OCI-M2 (cell line): Measurements from ENCODE around the gene SLC38A9.
"Not testable (repeated sequence)": the region's sequence is repeated elsewhere in the genome, so short reads cannot be mapped to it uniquely, and the experiment has no call there.

ENCODE experiments used
- DNase-seq: peaks from one replicate; lab custom pipeline; 2025; ENCODE audit not compliant: unreplicated experiment; lab: John Stamatoyannopoulos, UW

SLC38A9 gene

GRCh38 chr5:55712023-55712859 lies at the start of gene SLC38A9:
SLC38A9 (minus strand) TSS chr5:55712324; CDS start chr5:55697958, 14,366 bp downstream.
- DNase-seq, result peak; percentile 48

- DNase-seq, result not testable (repeated sequence)
Measured at GRCh38 chr5:55761721-55762120, 49.6 kb upstream of the SLC38A9 start.

DNA sequence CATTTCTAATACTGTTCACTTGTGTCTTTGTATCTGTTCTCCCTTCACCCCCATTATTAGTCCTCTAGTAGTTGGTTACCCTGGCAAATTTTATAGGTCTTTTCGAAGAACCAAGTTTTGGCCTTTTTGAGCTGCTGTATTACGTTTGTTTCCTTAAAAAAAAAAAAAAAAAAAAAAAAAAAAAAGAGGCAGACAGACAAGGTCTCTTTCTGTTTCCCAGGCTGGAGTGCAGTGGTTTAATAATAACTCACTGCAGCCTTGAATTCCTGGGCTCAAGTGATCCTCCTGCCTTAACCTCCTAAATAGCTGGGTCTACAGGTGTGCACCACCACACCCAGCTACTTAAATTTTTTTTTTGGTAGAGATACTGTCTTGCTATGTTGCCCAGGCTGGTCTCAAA lies 46.6 kb upstream of the SLC38A9 start:
- no peak for DNase-seq

DNA sequence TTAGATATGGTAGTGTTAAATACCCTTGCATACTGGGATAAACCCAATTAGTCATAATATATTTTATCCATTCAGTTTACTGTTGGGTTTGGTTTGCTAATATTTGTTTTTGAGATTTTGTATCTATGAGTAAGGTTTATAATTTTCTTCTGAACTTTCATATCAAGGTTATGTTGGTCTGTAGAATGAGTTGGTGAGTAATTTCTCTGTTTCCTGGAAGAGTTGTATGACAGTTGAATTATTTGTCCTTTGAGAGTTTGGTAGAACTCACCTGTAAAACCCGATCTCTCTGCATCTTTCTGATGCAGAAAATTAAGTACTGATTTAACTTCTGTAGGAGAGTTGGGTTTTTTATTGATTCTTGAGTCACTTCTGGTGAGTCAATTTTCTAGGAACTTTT lies 46.1 kb upstream of the SLC38A9 start:
- DNase-seq, result no peak

DNA sequence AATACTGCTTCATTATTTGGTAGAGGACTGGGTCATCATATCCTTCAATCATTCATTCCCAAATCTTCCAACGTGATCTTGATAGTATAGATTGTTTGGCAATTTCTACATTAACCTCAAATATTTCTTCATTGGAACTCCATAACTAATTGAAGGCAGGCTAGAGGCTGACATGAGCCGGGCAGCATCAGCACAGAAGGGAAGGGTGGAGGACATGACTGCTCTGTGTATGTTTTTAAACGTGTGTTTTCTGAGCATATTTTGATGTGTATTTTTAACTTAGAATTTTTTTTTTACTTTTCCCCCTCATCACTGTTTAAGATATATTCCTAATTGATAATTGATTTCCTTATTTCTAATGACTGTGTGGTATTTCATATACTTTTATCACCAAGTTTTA lies 38.4 kb upstream of the SLC38A9 start:
- DNase-seq, result no peak

DNA sequence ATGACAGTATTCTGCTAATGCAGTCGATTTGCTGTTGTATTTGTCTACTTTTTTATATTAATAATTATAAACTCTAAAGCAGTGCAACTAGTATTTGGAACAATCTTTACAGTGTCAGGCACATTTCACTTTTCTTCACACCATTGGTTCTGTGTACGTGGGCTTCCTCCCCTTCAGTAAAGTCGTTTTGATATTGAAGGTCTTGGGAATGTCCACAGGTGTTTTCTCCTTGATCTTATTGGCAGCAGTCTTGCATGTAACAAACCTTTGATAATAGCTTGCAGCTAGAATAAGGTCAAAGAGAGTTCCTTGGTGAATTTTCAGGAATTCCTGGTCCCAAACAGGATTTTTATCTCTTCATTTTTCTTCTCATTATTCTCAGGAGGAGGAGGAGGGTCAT lies 37.9 kb upstream of the SLC38A9 start:
- DNase-seq, result no peak

GRCh38 chr5:55749387-55749786 lies 37.3 kb upstream of the SLC38A9 start:
- no peak for DNase-seq

GRCh38 chr5:55747778-55748318 lies 35.7 kb upstream of the SLC38A9 start:
- no peak for DNase-seq

- no peak for DNase-seq
Measured at GRCh38 chr5:55742778-55743177, 30.7 kb upstream of the SLC38A9 start.

DNA sequence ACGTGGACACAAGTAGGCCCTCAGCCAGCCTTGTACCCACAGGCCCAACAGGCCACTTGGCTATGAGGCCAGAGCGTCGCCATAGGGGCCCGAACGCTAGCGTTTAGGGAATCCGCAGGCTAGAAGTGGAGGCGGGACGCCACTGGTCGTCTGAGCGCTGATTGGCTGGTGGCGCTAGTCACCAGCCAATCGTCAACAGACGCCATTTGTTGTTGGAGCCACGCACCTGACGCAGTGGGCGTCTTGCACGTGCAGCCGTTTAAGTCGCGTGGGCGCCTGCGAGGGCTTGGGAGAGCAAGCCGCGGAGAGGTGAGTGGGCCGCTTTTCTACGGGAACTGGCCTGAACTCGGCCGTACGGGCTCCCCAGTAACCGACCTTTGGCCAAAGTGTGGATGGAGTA lies 25.7 kb upstream of the SLC38A9 start, which contains the start of gene DDX4:
DDX4 (plus strand) TSS at position 269 of the 400 bp plus-strand sequence. CDS start 903 bp downstream, outside the sequence.
- DNase-seq, result no peak

GRCh38 chr5:55734658-55735057 lies 22.5 kb upstream of the SLC38A9 start:
- DNase-seq, result no peak

- DNase-seq, result no peak
Measured at GRCh38 chr5:55732585-55732984, 20.5 kb upstream of the SLC38A9 start.

- DNase-seq, result no peak
Measured at GRCh38 chr5:55731848-55732247, 19.7 kb upstream of the SLC38A9 start.

- no peak for DNase-seq
Measured at GRCh38 chr5:55724281-55724680, 12.2 kb upstream of the SLC38A9 start.

GRCh38 chr5:55720188-55720703 lies 8.1 kb upstream of the SLC38A9 start:
- no peak for DNase-seq

DNA sequence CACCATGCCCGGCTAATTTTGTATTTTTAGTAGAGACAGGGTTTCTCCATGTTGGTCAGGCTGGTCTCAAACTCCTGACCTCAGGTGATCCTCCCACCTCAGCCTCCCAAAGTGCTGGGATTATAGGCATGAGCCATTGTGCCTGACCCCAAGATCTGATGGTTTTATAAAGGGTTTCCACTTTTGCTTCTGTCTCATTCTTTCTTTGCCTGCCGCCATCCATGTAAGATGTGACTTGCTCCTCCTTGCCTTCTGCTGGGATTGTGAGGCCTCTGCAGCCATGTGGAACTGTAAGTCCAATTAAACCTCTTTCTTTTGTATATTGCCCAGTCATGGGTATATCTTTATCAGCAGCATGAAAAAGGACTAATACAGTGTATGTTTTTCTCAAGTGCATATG lies 6.9 kb upstream of the SLC38A9 start:
- not testable (repeated sequence) for DNase-seq

GRCh38 chr5:55715519-55716078 lies 3.5 kb upstream of the SLC38A9 start:
- DNase-seq, result no peak

- no peak for DNase-seq
Measured at GRCh38 chr5:55714749-55715148, 2.6 kb upstream of the SLC38A9 start.

DNA sequence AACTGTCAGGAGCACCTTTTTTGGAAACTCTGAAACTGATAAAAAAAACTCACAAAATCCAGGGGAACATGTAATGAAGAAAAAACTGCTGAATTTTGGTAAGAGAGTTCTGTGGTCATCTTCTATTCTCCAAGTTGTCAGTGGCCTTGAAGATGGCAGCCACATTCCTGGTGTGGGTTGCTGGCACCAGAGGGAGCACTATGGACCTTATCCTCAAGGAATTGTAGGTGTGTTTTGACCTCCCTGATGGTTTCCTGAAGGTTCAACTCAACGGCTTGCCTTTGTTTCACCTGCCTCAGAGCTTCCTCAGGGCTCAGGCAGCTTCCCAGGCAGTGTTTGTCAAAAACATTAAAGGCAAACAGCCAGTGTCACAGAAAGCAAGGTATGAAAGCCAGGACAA lies 2.2 kb upstream of the SLC38A9 start:
- DNase-seq, result no peak

DNA sequence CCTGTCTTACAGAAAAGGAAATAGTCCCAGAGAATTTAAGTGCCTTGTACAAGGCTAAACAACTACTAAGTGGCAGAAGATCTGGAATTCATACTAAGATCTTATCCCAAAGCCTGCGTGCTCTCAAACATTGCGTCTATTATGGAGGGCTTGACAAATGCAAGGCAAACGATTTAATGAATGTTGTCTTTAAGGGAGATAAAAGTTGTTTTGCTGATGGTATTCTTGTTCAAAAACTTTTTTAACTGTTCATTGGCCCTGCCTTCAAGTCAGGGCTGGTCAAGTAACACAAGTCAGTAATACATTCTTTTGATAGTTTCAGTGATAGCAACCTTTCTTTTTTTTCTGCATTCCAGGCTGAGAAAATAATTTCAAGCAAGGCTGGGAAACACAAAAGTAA lies 1.7 kb upstream of the SLC38A9 start:
- no peak for DNase-seq

GRCh38 chr5:55711507-55712022 lies 559 bp downstream of the SLC38A9 start:
- no peak for DNase-seq

- DNase-seq, result no peak
Measured at GRCh38 chr5:55708732-55709131, 3.4 kb downstream of the SLC38A9 start.
